Pericardium fibroblast (primary cell): ENCODE results near the gene F13B. TPM values are rescaled to one million over a fixed set of nuclear protein-coding genes. Genes with fewer than 3 reads are reported as not detected.

Experiments used
- total RNA-seq: library from RNA; depleted of rRNA; stranded (reverse); fragments of >200 nt; gene quantifications from 2 replicates; pipeline ENCODE4 v1.2.3, GENCODE V29; 2015

F13B gene, protein sequence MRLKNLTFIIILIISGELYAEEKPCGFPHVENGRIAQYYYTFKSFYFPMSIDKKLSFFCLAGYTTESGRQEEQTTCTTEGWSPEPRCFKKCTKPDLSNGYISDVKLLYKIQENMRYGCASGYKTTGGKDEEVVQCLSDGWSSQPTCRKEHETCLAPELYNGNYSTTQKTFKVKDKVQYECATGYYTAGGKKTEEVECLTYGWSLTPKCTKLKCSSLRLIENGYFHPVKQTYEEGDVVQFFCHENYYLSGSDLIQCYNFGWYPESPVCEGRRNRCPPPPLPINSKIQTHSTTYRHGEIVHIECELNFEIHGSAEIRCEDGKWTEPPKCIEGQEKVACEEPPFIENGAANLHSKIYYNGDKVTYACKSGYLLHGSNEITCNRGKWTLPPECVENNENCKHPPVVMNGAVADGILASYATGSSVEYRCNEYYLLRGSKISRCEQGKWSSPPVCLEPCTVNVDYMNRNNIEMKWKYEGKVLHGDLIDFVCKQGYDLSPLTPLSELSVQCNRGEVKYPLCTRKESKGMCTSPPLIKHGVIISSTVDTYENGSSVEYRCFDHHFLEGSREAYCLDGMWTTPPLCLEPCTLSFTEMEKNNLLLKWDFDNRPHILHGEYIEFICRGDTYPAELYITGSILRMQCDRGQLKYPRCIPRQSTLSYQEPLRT
- not detected in 2 replicates for total RNA-seq

DNA sequence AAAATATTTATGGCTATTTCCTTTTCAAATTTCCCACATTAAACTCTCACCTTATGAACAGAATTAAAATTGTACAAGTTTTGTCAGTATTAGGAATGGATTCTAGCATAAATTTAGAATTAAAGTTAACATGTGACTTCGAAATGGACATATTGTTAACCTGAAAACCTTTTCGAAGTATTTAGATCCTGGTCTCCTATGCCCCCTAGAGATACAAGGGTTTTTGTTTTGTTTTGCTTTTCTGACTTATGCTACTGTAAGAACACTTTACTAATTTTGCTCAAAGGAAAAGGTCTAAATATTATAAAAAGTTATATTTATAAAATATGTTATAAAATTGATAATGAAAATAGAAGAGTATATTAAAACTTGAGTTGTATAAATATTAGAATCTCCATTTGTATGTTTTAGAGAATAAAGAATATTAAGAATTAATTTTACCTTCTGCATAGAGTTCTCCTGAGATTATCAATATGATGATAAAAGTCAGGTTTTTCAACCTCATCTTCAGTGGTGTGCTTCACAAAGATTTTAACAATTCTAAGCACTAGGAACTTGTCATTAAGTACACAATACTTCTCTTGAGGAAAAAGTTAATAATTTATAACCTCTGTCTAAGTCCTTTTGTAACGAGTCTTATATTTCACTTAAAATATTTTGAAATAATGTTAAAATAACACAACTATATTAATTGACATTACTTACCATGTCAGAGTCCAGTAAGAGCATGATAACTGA is at the start of gene F13B:
TSS of gene F13B (minus strand) at position 542 of the 738 bp plus-strand sequence. CDS start at position 505, 37 bp downstream.

Other genes starting within 250 kb of the F13B start
- 0.12 TPM in 1 of 2 replicates, not detected in the other for gene CFHR1, start 247.5 kb downstream of the F13B start, total RNA-seq
- not detected in 2 replicates for gene CFHR4, start 179.2 kb downstream of the F13B start, total RNA-seq
- not detected in 2 replicates for gene CFHR2, start 123.5 kb downstream of the F13B start, total RNA-seq
- not detected in 2 replicates for gene CFHR5, start 89.7 kb downstream of the F13B start, total RNA-seq
- gene ASPM, start 79.4 kb upstream of the F13B start, total RNA-seq: 1.6 and 2.9 TPM in 2 replicates
- 4.3 and 7.2 TPM in 2 replicates for gene ZBTB41, start 134.0 kb upstream of the F13B start, total RNA-seq
- not detected in 2 replicates for gene CRB1, start 201.0 kb upstream of the F13B start, total RNA-seq